ENCODE measurements around the gene NBAS. TPM values are rescaled to one million over a fixed set of nuclear protein-coding genes. Genes with fewer than 3 reads are reported as not detected.

The NBAS gene
- total and polyA plus RNA-seq, 2 donors (not counting 3 experiments of a cell fraction or from before 2014, with no cell fraction given) = 29.4 to 43.0 TPM

DNA sequence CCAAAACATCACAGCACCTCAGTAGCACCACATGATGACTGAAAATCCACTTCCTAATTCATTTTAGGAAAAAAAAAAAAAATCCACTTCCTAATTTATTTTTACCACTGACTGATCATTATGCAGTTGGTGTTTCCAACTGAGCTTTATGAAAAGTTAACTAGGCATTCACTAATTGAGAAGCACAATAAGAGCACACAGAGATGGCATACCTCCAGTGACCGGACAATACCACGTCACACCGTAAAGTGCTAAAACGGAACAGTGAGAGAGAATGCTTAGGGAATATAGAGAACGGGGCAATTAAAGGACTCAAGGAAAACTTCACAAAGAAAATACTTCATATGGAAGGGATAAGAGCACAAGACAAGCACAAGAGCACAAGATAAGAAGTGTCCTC, 212.5 kb downstream of the NBAS start:
- CTCF ChIA-PET = no interaction called here
- dilution Hi-C loops (cut with MboI; ENCODE audit: extremely low pct_ligation_motif_present, low sequenced_read_pairs) = no loop called here

GRCh38 chr2:15348045-15348444, 213.1 kb downstream of the NBAS start:
- FAIRE-seq (no peak), DNase-seq (ENCODE audit: low read depth, low spot score) (no peak)
- H3K36me3 ChIP-seq (ENCODE audit: control insufficient read depth in 2 of 2, extremely low read depth in 1 of 2, insufficient read depth in 2 of 2, low read length in 2 of 2) = peaks cover 0 to 4% of the 10 kb centered on the region in 2 experiments
- no peaks in the 10 kb centered on the region for H3K79me2 ChIP-seq (ENCODE audit: control insufficient read depth, insufficient read depth, low read length)
- no TSS peak for BruUV-seq (replicated peaks)
- H3K9me1 ChIP-seq (replicated peaks; ENCODE audit: control insufficient read depth, extremely low read depth, insufficient read depth, low read length) = no peaks in the 10 kb centered on the region
- ChIA-PET POLR2A (no interaction called here), CTCF (no interaction called here)
- no peaks in the 10 kb centered on the region for H3K4me1 ChIP-seq (ENCODE audit: control insufficient read depth, extremely low read depth, insufficient read depth, low read length)
- no peak overlapping the region for H3K27ac ChIP-seq (ENCODE audit: insufficient read depth, low read depth, low read length)
- H3K9me3 ChIP-seq (replicated peaks; ENCODE audit: control insufficient read depth, insufficient read depth, low read length) = no peaks in the 10 kb centered on the region
- H3K9ac ChIP-seq (replicated peaks; ENCODE audit: extremely low read depth, insufficient read depth, low read length) = no peak overlapping the region
- no peak overlapping the region for H3K4me2 ChIP-seq (ENCODE audit: insufficient read depth, low read length)
- no peaks in the 10 kb centered on the region for H3K27me3 ChIP-seq (ENCODE audit: control insufficient read depth in 2 of 2, insufficient read depth in 2 of 2, low read length in 2 of 2)
- H4K20me1 ChIP-seq (replicated peaks; ENCODE audit: control insufficient read depth, extremely low read depth, insufficient read depth, low read length) = no peaks in the 10 kb centered on the region
- intact Hi-C loops (cut with micrococcal nuclease) (loop anchor here (2.0 kb wide), 1 partner anchor 19 kb away; no protein-coding TSS in a partner anchor), dilution Hi-C loops (cut with MboI; ENCODE audit: extremely low pct_ligation_motif_present, low sequenced_read_pairs) (no loop called here)
- no peak overlapping the region for H2AFZ ChIP-seq (ENCODE audit: low read depth, low read length)
- TF ChIP-seq JUN (IDR thresholded peaks at IDR 0.05; ENCODE audit: borderline replicate concordance, insufficient read depth, insufficient read length, low read depth) (no peak), MYC (IDR thresholded peaks at IDR 0.05; ENCODE audit: low read depth, low read length) (no peak), POLR2A (IDR thresholded peaks at IDR 0.05; ENCODE audit: low read depth, low read length) (no peak), POLR2AphosphoS5 (IDR thresholded peaks at IDR 0.05; ENCODE audit: insufficient read depth, low read depth, low read length) (no peak)
- no peak overlapping the region for H3K4me3 ChIP-seq (replicated peaks in 1 of 3; ENCODE audit: insufficient read depth in 1 of 3, low read depth in 1 of 3, low read length in 3 of 3)

More for the DNA sequence above, 212.5 kb downstream of the NBAS start:
- H3K27me3 ChIP-seq (ENCODE audit: control insufficient read depth in 2 of 2, insufficient read depth in 2 of 2, low read length in 2 of 2) = no peaks in the 10 kb centered on the region
- no peak for FAIRE-seq
- H3K4me3 ChIP-seq (replicated peaks in 1 of 3; ENCODE audit: insufficient read depth in 1 of 3, low read depth in 1 of 3, low read length in 3 of 3) = no peak overlapping the region
- no TSS peak for BruUV-seq (replicated peaks)
- no peaks in the 10 kb centered on the region for H4K20me1 ChIP-seq (replicated peaks; ENCODE audit: control insufficient read depth, extremely low read depth, insufficient read depth, low read length)
- POLR2A ChIA-PET = no interaction called here
- H3K9me1 ChIP-seq (replicated peaks; ENCODE audit: control insufficient read depth, extremely low read depth, insufficient read depth, low read length) = no peaks in the 10 kb centered on the region
- no peaks in the 10 kb centered on the region for H3K79me2 ChIP-seq (ENCODE audit: control insufficient read depth, insufficient read depth, low read length)
- no peak overlapping the region for H2AFZ ChIP-seq (ENCODE audit: low read depth, low read length)
- H3K4me1 ChIP-seq (ENCODE audit: control insufficient read depth, extremely low read depth, insufficient read depth, low read length) = no peaks in the 10 kb centered on the region
- H3K9me3 ChIP-seq (replicated peaks; ENCODE audit: control insufficient read depth, insufficient read depth, low read length) = no peaks in the 10 kb centered on the region
- H3K4me2 ChIP-seq (ENCODE audit: insufficient read depth, low read length) = no peak overlapping the region
- TF ChIP-seq POLR2AphosphoS5 (IDR thresholded peaks at IDR 0.05; ENCODE audit: insufficient read depth, low read depth, low read length) = no peak
- H3K36me3 ChIP-seq (ENCODE audit: control insufficient read depth in 2 of 2, extremely low read depth in 1 of 2, insufficient read depth in 2 of 2, low read length in 2 of 2) = peaks cover 0 to 4% of the 10 kb centered on the region in 2 experiments
- H3K9ac ChIP-seq (replicated peaks; ENCODE audit: extremely low read depth, insufficient read depth, low read length) = no peak overlapping the region
- DNase-seq (ENCODE audit: low read depth, low spot score) = no peak
- H3K27ac ChIP-seq (ENCODE audit: insufficient read depth, low read depth, low read length) = no peak overlapping the region
- intact Hi-C loops (cut with micrococcal nuclease) = loop anchor here (2.0 kb wide), 1 partner anchor 20 kb away; no protein-coding TSS in a partner anchor

Measured in endothelial cell of umbilical vein (primary cell).